Stimulated activated naive CD8-positive, alpha-beta T cell treated with anti-CD3 and anti-CD28 coated beads, Interleukin-15, Interleukin-2, amounts not matched to agents 100 ng/mL and 50 ng/mL, for 24 hours (primary cell): ENCODE measurements around the gene IQGAP3.
A peak's percentile ranks its signal among the peaks of the same experiment; 100 is the strongest.

Source experiments
- H3K27ac Mint-ChIP-seq: one replicate; pipeline ENCODE4 v1.8.0; 2021; ENCODE audit warnings: mild to moderate bottlenecking, mixed read lengths
- H3K27me3 Mint-ChIP-seq: one replicate; pipeline ENCODE4 v1.8.0; 2021; ENCODE audit warnings: mixed read lengths
- H3K36me3 Mint-ChIP-seq: one replicate; pipeline ENCODE4 v1.8.0; 2021; ENCODE audit warnings: low read depth, mixed read lengths
- H3K4me1 Mint-ChIP-seq: one replicate; pipeline ENCODE4 v1.8.0; 2021; ENCODE audit warnings: low read depth, mixed read lengths
- H3K4me3 Mint-ChIP-seq: one replicate; pipeline ENCODE4 v1.8.0; 2021; ENCODE audit warnings: mild to moderate bottlenecking, mixed read lengths
- H3K9me3 Mint-ChIP-seq: one replicate; pipeline ENCODE4 v1.8.0; 2021; ENCODE audit warnings: mixed read lengths

The IQGAP3 gene

GRCh38 chr1:156480016-156480370, 92.4 kb downstream of the IQGAP3 start:
- peaks cover 65% of the 10 kb centered on the region for H3K4me1 Mint-ChIP-seq
- no peaks in the 10 kb centered on the region for H3K9me3 Mint-ChIP-seq
- H3K4me3 Mint-ChIP-seq = no peak overlapping the region
- peaks cover 53% of the 10 kb centered on the region for H3K36me3 Mint-ChIP-seq
- no peaks in the 10 kb centered on the region for H3K27me3 Mint-ChIP-seq
- H3K27ac Mint-ChIP-seq = no peak overlapping the region

- no peak overlapping the region for H3K27ac Mint-ChIP-seq
- H3K36me3 Mint-ChIP-seq = peaks cover 55% of the 10 kb centered on the region
- no peaks in the 10 kb centered on the region for H3K27me3 Mint-ChIP-seq
- H3K4me1 Mint-ChIP-seq = peaks cover 65% of the 10 kb centered on the region
- H3K4me3 Mint-ChIP-seq = no peak overlapping the region
- no peaks in the 10 kb centered on the region for H3K9me3 Mint-ChIP-seq
Measured at GRCh38 chr1:156479093-156480015, 93.0 kb downstream of the IQGAP3 start.

DNA sequence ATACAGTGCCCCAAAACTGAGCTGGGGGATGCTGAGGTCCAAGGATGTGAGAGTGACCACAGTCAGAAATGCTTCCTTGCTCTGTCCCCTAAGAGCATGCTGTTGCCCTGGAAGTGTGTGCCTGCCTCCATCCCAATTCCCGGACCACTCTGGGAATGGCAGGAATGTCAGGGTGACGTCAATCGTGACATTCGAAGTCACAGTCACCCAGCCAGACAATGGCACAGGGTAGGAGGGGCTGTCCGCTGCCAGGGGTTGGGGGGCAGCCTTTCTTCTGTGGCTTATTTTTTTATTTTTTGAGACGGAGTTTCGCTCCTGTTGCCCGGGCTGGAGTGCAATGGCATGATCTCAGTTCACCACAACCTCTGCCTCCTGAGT, 94.1 kb downstream of the IQGAP3 start:
- no peak overlapping the region for H3K4me3 Mint-ChIP-seq
- peaks cover 66% of the 10 kb centered on the region for H3K36me3 Mint-ChIP-seq
- peaks cover 55% of the 10 kb centered on the region for H3K4me1 Mint-ChIP-seq
- peak overlapping the region; percentile 65 for H3K27ac Mint-ChIP-seq
- no peaks in the 10 kb centered on the region for H3K27me3 Mint-ChIP-seq
- no peaks in the 10 kb centered on the region for H3K9me3 Mint-ChIP-seq

GRCh38 chr1:156477526-156478249, 94.7 kb downstream of the IQGAP3 start:
- Mint-ChIP-seq H3K36me3 (peaks cover 68% of the 10 kb centered on the region), H3K27me3 (no peaks in the 10 kb centered on the region), H3K9me3 (no peaks in the 10 kb centered on the region), H3K27ac (peak overlapping the region; percentile 65), H3K4me3 (no peak overlapping the region), H3K4me1 (peaks cover 52% of the 10 kb centered on the region)

- no peak overlapping the region for H3K4me3 Mint-ChIP-seq
- no peaks in the 10 kb centered on the region for H3K27me3 Mint-ChIP-seq
- peaks cover 68% of the 10 kb centered on the region for H3K36me3 Mint-ChIP-seq
- H3K9me3 Mint-ChIP-seq = no peaks in the 10 kb centered on the region
- H3K4me1 Mint-ChIP-seq = peaks cover 43% of the 10 kb centered on the region
- H3K27ac Mint-ChIP-seq = peak overlapping the region; percentile 65
Measured at GRCh38 chr1:156476501-156477298, 95.7 kb downstream of the IQGAP3 start.

DNA sequence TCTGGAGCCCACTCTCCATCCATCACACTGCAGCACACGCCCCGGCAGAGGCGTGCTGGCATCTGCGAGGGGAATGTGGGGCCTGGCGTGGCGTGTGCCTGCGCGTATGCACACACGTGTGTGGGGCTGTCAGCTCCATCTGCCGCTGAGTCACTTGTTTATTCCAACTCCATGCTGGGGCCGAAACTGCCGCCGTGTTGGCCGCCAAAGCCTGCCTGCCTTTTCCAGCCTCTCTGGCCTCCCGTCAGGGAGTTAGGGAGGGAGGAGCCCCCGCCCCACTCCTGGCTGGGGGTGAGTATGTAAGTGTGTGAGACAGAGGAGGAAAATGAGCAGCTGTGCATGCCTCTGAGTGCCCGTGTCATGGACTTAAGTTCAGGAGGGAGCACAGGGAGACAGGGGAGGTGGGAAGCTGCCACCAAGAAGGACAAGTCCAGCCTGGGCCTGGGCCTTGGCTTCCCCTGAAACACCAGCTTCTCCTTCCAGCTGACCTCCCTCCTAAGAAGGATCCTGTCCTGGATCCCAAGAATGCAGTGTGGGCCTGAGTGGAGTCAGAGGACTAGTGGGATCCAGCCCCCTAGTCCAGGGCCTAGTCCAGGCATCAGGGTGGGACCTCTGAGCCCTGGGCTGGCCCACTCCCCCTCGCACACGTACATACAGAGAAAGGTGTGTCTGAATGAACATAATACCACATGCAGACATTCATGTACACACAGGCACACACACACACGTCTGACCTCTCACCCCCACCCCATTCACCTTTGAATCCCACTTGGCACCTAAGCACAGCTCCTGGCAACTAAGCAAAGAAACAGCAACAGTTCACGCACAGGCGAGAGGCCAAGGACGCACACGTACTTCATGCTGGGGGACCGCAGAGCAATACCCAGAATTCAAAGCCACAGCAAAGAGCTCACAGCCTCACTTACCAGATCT, 96.5 kb downstream of the IQGAP3 start:
- peaks cover 68% of the 10 kb centered on the region for H3K36me3 Mint-ChIP-seq
- H3K4me3 Mint-ChIP-seq = no peak overlapping the region
- H3K27ac Mint-ChIP-seq = peak overlapping the region; percentile 33
- H3K4me1 Mint-ChIP-seq = peaks cover 34% of the 10 kb centered on the region
- no peaks in the 10 kb centered on the region for H3K9me3 Mint-ChIP-seq
- H3K27me3 Mint-ChIP-seq = no peaks in the 10 kb centered on the region
